K562 (cell line): ENCODE data around the gene RING1. TPM values are rescaled to one million over a fixed set of nuclear protein-coding genes. Genes with fewer than 3 reads are reported as not detected.

Source experiments
- BRD4 ChIP-seq: fragments of 200-600 bp; sonication (generic); IDR thresholded peaks from 2 replicates; pipeline ENCODE4 v1.6.1; 2017; ENCODE audit warnings: inconsistent platforms
- BRD9 ChIP-seq: fragments of 450-650 bp; IDR thresholded peaks from 2 replicates; pipeline ENCODE4 v1.6.1; 2018; ENCODE audit warnings: low read depth; ENCODE audit not compliant: partially characterized antibody
- CBFB ChIP-seq: sonication (generic); formaldehyde crosslinking; IDR thresholded peaks from 2 replicates; pipeline ENCODE4 v1.4.0; 2020; ENCODE audit warnings: mild to moderate bottlenecking, missing genetic modification reagents
- E2F3 ChIP-seq: fragments of 250-450 bp; sonication (Bioruptor Pico); IDR thresholded peaks from 2 replicates; pipeline ENCODE4 v1.4.0; 2020; ENCODE audit warnings: mild to moderate bottlenecking
- FOXM1 ChIP-seq, 2 experiments: fragments of 450-650 bp in 1 of 2; sonication (generic) in 1 of 2; formaldehyde crosslinking in 1 of 2; IDR thresholded peaks; 2 replicates each; pipeline versions ENCODE4 v1.6.1 to v1.9.0; 2017 to 2022; ENCODE audit warnings: low read depth in 2 of 2, mild to moderate bottlenecking in 2 of 2, missing genetic modification reagents in 1 of 2, moderate library complexity in 1 of 2
- FOXP4 ChIP-seq: sonication (generic); formaldehyde crosslinking; IDR thresholded peaks from 2 replicates; pipeline ENCODE4 v1.8.0; 2022; ENCODE audit warnings: mild to moderate bottlenecking, missing genetic modification reagents, borderline replicate concordance
- GABPB1 ChIP-seq: sonication (generic); formaldehyde crosslinking; IDR thresholded peaks from 2 replicates; pipeline ENCODE4 v1.8.0; 2022; ENCODE audit warnings: mild to moderate bottlenecking, missing genetic modification reagents
- HDAC8 ChIP-seq: fragments of 450-650 bp; IDR thresholded peaks from 2 replicates; pipeline ENCODE4 v1.6.1; 2016; ENCODE audit warnings: mild to moderate bottlenecking, missing genetic modification characterization, moderate library complexity, missing compliant biosample characterization
- IRF1 ChIP-seq: sonication (generic); formaldehyde crosslinking; IDR thresholded peaks from 2 replicates; pipeline ENCODE4 v1.8.0; 2022; ENCODE audit warnings: missing genetic modification reagents, mild to moderate bottlenecking, borderline replicate concordance
- MCM3 ChIP-seq: fragments of 450-650 bp; IDR thresholded peaks from 2 replicates; pipeline ENCODE4 v1.6.1; 2016
- ZNF766 ChIP-seq: fragments of 200-800 bp; sonication (Bioruptor generic); conservative IDR thresholded peaks from 2 replicates; pipeline ENCODE4 v1.6.1; 2016; ENCODE audit warnings: missing genetic modification characterization, missing compliant biosample characterization
- polyA plus RNA-seq, 8 experiments: library from polyadenylated mRNA; depleted of rRNA in 4 of 8; stranded (reverse) in 5 of 8; unstranded in 3 of 8; fragments of >200 nt; fragmentation: Nextera tagmentation in 2 of 8; fragmentation: Illumina TruSeq in 1 of 8; extraction: Ambion mirVana in 2 of 8; extraction: Trizol in 1 of 8; gene quantifications; 2 replicates each; pipeline versions ENCODE4 v1.2.1 to v1.2.3, GENCODE V29; 2011 to 2014; ENCODE audit warnings: inconsistent platforms in 1 of 8, missing spikeins in 1 of 8
- total RNA-seq, 7 experiments: library from RNA; depleted of rRNA in 6 of 7; stranded (reverse); fragments of >200 nt in 6 of 7; fragmentation: Illumina TruSeq in 2 of 7; extraction: Trizol in 2 of 7; gene quantifications; 2 replicates each; pipeline versions ENCODE4 v1.2.1 to v1.2.3, GENCODE V29; 2011 to 2021; ENCODE audit warnings: low replicate concordance in 1 of 7

Gene RING1
- total and polyA plus RNA-seq, 9 of the 15 experiments (the other 6 are each of a cell fraction or from before 2014, with no cell fraction given): 4.2 to 59.1 (median 36.9) TPM

DNA sequence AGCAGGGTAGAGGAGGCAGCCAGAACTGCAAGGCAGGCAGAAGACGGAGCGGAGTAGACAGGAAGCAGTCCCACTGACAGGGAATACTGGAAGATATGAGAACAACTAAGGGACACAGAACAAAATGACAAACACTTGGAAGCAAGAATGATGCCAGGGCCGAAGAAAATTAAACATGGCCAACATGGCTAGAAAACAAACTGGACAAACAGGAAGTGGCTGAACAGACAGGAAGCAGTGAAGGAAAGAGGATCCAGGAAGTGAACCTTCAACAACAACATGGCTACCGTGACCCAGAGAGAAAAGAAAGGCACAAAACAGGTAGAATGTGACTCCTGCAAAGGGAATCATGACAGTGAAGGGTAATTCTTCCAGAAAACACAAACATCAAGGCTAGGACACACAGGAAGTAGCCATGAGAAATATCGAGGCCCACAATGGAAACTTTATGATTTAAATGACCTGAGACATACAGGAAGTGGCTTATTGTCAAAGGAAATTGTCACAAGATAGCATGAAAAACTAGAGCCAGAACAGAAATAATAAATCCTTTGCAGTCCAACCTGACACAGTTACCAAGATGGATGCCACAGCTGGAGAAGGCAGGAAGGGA is 25.1 kb upstream of the RING1 start (continued):
- TF ChIP-seq FOXP4 (no peak), CBFB (CRISPR knock-in tag) (peak; percentile 62; the same call in 1 of the 2 replicates), GABPB1 (CRISPR knock-in tag) (peak; percentile 73; the same call in 1 of the 2 replicates), BRD9 (peak; percentile 41), ZNF766 (CRISPR knock-in tag) (0 out of 2 replicates have a peak, but pooled peaks have one; percentile 47), MCM3 (no peak), FOXM1 (IDR thresholded peaks at IDR 0.05; ENCODE audit: low read depth) (no peak), FOXM1 (CRISPR knock-in tag; IDR thresholded peaks at IDR 0.05; ENCODE audit: low read depth) (no peak), HDAC8 (tag) (0 out of 2 replicates have a peak, but pooled peaks have one; percentile 54), IRF1 (CRISPR knock-in tag) (no peak), E2F3 (CRISPR knock-in tag) (no peak), BRD4 (0 out of 2 replicates have a peak, but pooled peaks have one; percentile 58)
